Measurements from ENCODE around the gene BCS1L.

DNA sequence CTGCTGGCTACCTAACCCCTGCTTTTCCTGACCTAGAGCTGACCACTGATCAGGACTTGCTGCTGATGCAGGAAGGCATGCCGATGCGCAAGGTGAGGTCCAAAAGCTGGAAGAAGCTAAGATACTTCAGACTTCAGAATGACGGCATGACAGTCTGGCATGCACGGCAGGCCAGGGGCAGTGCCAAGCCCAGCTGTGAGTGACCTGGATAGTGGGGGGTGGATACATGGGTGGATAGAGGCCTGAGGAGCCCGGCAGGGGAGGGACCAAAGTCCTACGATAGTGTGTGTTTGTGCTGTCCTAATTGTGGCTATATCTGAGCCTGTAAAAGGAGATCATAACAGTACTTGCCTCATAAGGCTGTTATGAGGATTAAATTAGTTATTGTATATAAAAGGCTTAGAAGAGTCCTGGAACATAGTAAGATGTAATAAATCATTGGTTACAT lies 43.6 kb upstream of the BCS1L start:
- TF ChIP-seq GLIS3 (CRISPR knock-in tag; IDR thresholded peaks at IDR 0.05) (no peak), ZC3H10 (CRISPR knock-in tag; IDR thresholded peaks at IDR 0.05) (no peak), PPARA (CRISPR knock-in tag; IDR thresholded peaks at IDR 0.05; ENCODE audit: borderline replicate concordance) (no peak), ZNF70 (CRISPR knock-in tag; IDR thresholded peaks at IDR 0.05) (no peak), ZFP3 (CRISPR knock-in tag; IDR thresholded peaks at IDR 0.05) (no peak), CREB5 (CRISPR knock-in tag; IDR thresholded peaks at IDR 0.05; ENCODE audit: low read depth) (no peak), ZNF565 (CRISPR knock-in tag; conservative IDR thresholded peaks at IDR 0.05; ENCODE audit: low read depth) (no peak), PATZ1 (CRISPR knock-in tag; IDR thresholded peaks at IDR 0.05; ENCODE audit: borderline replicate concordance) (no peak)
